Measurements from ENCODE around the gene PODXL2. TPM values are rescaled to one million over a fixed set of nuclear protein-coding genes. Genes with fewer than 3 reads are reported as not detected.

Gene PODXL2
- total RNA-seq, 4 donors from 2014 or later, result 3.2 to 9.4 (median 8.0) TPM

DNA sequence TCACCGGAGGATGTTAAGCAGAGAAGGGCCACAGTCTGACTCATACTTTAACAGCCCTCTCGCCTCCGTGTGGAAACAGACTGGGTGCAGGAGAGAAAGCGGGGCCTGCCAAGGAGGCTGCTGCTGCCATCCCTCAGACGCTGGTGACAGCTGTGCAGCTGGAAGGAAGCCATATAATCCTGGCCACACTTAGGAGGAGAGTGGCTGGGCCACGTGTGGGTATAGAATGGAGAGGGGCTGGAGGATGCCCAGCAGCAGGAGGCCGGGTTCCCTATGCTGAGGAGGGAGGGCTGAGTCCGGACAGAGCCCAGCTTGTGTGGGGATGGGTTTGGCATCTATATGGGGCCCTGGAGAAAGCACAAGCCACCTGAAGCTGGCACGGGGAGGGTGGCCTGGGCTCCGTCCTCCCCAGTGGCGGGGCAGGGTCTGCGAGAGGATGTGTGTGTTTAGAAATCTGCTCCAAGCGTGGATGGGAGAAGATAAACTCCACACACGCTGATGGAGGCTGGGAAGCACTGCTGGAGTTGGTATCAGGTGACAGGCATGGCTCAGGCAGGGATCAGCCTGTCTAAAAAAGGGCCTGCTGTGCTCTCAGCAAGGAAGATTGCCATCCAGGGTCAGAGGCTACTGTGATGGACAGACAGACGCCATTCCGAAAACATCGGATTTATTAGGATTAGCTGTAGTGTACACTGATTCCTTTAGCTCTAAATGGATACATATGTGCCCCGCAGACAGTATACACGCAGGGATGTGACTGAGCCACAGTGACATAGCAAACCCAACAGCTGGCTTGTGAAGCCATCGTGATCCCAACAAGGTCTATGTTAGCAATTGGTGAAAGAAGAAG lies 59.7 kb downstream of the PODXL2 start:
- Histone ChIP-seq H3K36me3 (no peaks in the 10 kb centered on the region), H3K27ac (no peak overlapping the region), H3K27me3 (no peaks in the 10 kb centered on the region), H3K9me3 (no peaks in the 10 kb centered on the region), H3K4me3 (replicated peaks in 1 of 3) (no peak overlapping the region), H3K4me1 (peaks cover 0 to 7% of the 10 kb centered on the region in 2 donors)
- WGBS, 2 donors, result 81% methylated on average over 19 to 20 of the region's 20 CpGs
- DNase-seq, result peak; percentile 0 to 1
- TF ChIP-seq POLR2A (IDR thresholded peaks at IDR 0.05), result no peak
- TF ChIP-seq, protein P1, sequence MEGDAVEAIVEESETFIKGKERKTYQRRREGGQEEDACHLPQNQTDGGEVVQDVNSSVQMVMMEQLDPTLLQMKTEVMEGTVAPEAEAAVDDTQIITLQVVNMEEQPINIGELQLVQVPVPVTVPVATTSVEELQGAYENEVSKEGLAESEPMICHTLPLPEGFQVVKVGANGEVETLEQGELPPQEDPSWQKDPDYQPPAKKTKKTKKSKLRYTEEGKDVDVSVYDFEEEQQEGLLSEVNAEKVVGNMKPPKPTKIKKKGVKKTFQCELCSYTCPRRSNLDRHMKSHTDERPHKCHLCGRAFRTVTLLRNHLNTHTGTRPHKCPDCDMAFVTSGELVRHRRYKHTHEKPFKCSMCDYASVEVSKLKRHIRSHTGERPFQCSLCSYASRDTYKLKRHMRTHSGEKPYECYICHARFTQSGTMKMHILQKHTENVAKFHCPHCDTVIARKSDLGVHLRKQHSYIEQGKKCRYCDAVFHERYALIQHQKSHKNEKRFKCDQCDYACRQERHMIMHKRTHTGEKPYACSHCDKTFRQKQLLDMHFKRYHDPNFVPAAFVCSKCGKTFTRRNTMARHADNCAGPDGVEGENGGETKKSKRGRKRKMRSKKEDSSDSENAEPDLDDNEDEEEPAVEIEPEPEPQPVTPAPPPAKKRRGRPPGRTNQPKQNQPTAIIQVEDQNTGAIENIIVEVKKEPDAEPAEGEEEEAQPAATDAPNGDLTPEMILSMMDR (IDR thresholded peaks at IDR 0.05), result no peak
- intact Hi-C loops (cut with DNase I), result no loop called here

- intact Hi-C loops (cut with DNase I), result no loop called here
- WGBS, 2 donors, result 89 to 90% methylated on average over 17 to 18 of the region's 19 CpGs
- Histone ChIP-seq H3K4me3 (replicated peaks in 1 of 3) (no peak overlapping the region), H3K27ac (no peak overlapping the region), H3K36me3 (no peaks in the 10 kb centered on the region), H3K4me1 (peaks cover 0 to 7% of the 10 kb centered on the region in 2 donors), H3K9me3 (no peaks in the 10 kb centered on the region), H3K27me3 (no peaks in the 10 kb centered on the region)
- DNase-seq, result peak in 1 of 2 donors; percentile 0
- TF ChIP-seq, protein P1 (IDR thresholded peaks at IDR 0.05), result no peak
These were observed 60.4 kb downstream of the PODXL2 start for GRCh38 chr3:127689266-127689860.

GRCh38 chr3:127690106-127690505 lies 61.1 kb downstream of the PODXL2 start:
- Histone ChIP-seq H3K4me3 (replicated peaks in 1 of 3) (no peak overlapping the region), H3K27ac (no peak overlapping the region), H3K9me3 (no peaks in the 10 kb centered on the region), H3K36me3 (no peaks in the 10 kb centered on the region), H3K4me1 (peaks cover 0 to 7% of the 10 kb centered on the region in 2 donors), H3K27me3 (no peaks in the 10 kb centered on the region)
- intact Hi-C loops (cut with DNase I), result no loop called here
- DNase-seq, result no peak
- WGBS, 2 donors, result 59 to 60% methylated on average over 4 of the region's 4 CpGs
- TF ChIP-seq, protein P1 (IDR thresholded peaks at IDR 0.05), result no peak
- no peak for TF ChIP-seq POLR2A (IDR thresholded peaks at IDR 0.05)

DNA sequence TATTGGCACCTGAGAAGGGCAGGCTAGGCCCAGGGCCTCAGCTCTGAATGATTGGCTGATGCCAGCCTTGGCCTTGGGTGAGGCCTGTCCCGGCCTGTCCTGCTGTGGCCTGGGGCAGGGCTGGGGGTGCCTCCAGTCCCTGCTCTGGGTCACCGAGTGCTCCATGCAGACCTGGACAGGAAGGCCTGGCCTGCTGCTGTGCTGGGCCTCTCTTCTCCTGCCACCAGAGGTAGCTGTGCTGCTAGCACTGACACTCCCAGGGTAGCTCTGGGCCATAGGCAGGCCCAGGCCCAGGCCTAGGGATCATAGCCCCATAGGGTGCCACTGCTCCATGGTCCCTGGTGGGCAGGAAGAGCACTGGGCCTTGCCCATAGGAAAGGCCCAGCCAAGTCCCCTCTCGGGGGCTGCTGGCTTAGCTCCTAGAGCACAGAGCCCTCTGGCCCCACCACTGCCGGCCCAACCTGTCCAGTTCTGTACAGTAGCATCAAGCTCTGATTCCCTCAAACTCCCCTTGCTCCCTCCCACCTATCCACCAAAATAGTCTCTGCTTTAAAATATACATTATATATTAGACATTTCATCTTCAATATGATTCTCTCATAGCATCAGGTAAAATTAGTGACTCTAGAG lies 62.0 kb downstream of the PODXL2 start:
- intact Hi-C loops (cut with DNase I), result no loop called here
- no peak for DNase-seq
- no peaks in the 10 kb centered on the region for H3K36me3 ChIP-seq

More for the DNA sequence above, 62.0 kb downstream of the PODXL2 start:
- WGBS, 2 donors, result 89 to 90% methylated on average over 2 to 4 of the region's 4 CpGs
- Histone ChIP-seq H3K9me3 (no peaks in the 10 kb centered on the region), H3K4me3 (replicated peaks in 1 of 3) (no peak overlapping the region), H3K4me1 (peaks cover 0 to 7% of the 10 kb centered on the region in 2 donors), H3K27ac (no peak overlapping the region), H3K27me3 (no peaks in the 10 kb centered on the region)
- no peak for TF ChIP-seq POLR2A (IDR thresholded peaks at IDR 0.05)
- TF ChIP-seq, protein P1 (IDR thresholded peaks at IDR 0.05), result peak in 1 of 6 experiments; percentile 29
